Astrocyte (in vitro differentiated cells and primary cell): ENCODE measurements around the gene CLNK. TPM values are rescaled to one million over a fixed set of nuclear protein-coding genes. Genes with fewer than 3 reads are reported as not detected.

Experiments
- DNase-seq: peaks from one replicate; pipeline ENCODE4 v3.0.0-alpha.2; 2010; ENCODE audit warnings: low read depth
- FAIRE-seq: peaks from 2 replicates; lab custom pipeline; 2011; peaks lifted over from hg19 to GRCh38; lab: Jason Lieb, UNC
- H2AFZ ChIP-seq: 2 replicates; pipeline ENCODE4 v1.6.0; 2012; ENCODE audit warnings: low read depth, low read length, inconsistent platforms
- H3K27ac ChIP-seq: 2 replicates; pipeline ENCODE4 v1.5.1; 2011; ENCODE audit warnings: low read depth, low read length, inconsistent platforms
- H3K27me3 ChIP-seq: 2 replicates; pipeline ENCODE4 v1.6.0; 2011; ENCODE audit warnings: low read length, inconsistent platforms; ENCODE audit not compliant: insufficient read depth
- H3K36me3 ChIP-seq: 2 replicates; pipeline ENCODE4 v1.5.1; 2011; ENCODE audit warnings: low read length, inconsistent platforms; ENCODE audit not compliant: insufficient read depth
- H3K4me1 ChIP-seq: 2 replicates; pipeline ENCODE4 v1.5.1; 2011; ENCODE audit warnings: low read length, inconsistent platforms; ENCODE audit not compliant: insufficient read depth
- H3K4me2 ChIP-seq: 2 replicates; pipeline ENCODE4 v1.6.0; 2012; ENCODE audit warnings: low read length, inconsistent platforms
- H3K4me3 ChIP-seq: 2 replicates; pipeline ENCODE4 v1.5.1; 2011; ENCODE audit warnings: low read depth, mild to moderate bottlenecking, low read length, inconsistent platforms; ENCODE audit not compliant: insufficient read depth
- H3K79me2 ChIP-seq: 2 replicates; pipeline ENCODE4 v1.6.0; 2012; ENCODE audit warnings: mild to moderate bottlenecking, low read length, inconsistent platforms; ENCODE audit not compliant: insufficient read depth
- H3K9ac ChIP-seq: 2 replicates; pipeline ENCODE4 v1.6.0; 2012; ENCODE audit warnings: mild to moderate bottlenecking, low read length, inconsistent platforms
- H3K9me3 ChIP-seq: 2 replicates; pipeline ENCODE4 v1.5.1; 2012; ENCODE audit warnings: low read depth, mild to moderate bottlenecking, low read length, inconsistent platforms; ENCODE audit not compliant: insufficient read depth
- H4K20me1 ChIP-seq: 2 replicates; pipeline ENCODE4 v1.6.0; 2012; ENCODE audit warnings: low read length, inconsistent platforms; ENCODE audit not compliant: insufficient read depth
- H3K27ac Mint-ChIP-seq: one replicate; pipeline ENCODE4 v1.8.0; 2021; ENCODE audit warnings: mild to moderate bottlenecking, mixed read lengths; ENCODE audit not compliant: unreplicated experiment
- H3K27me3 Mint-ChIP-seq: one replicate; pipeline ENCODE4 v1.8.0; 2021; ENCODE audit warnings: low read depth, mixed read lengths; ENCODE audit not compliant: unreplicated experiment
- H3K36me3 Mint-ChIP-seq: one replicate; pipeline ENCODE4 v1.8.0; 2021; ENCODE audit warnings: low read depth, mixed read lengths; ENCODE audit not compliant: unreplicated experiment
- H3K4me1 Mint-ChIP-seq: one replicate; pipeline ENCODE4 v1.8.0; 2021; ENCODE audit warnings: low read depth, mixed read lengths; ENCODE audit not compliant: unreplicated experiment
- H3K4me3 Mint-ChIP-seq: one replicate; pipeline ENCODE4 v1.8.0; 2021; ENCODE audit warnings: mild to moderate bottlenecking, moderate library complexity, mixed read lengths; ENCODE audit not compliant: unreplicated experiment
- H3K9me3 Mint-ChIP-seq: one replicate; pipeline ENCODE4 v1.8.0; 2021; ENCODE audit warnings: mild to moderate bottlenecking, mixed read lengths; ENCODE audit not compliant: unreplicated experiment
- EZH2 ChIP-seq: IDR thresholded peaks from 2 replicates; pipeline ENCODE4 v1.6.1; 2012; ENCODE audit warnings: mild to moderate bottlenecking, low read length, inconsistent platforms; ENCODE audit not compliant: insufficient read depth
- total RNA-seq: library from RNA; stranded (reverse); gene quantifications from 2 replicates; pipeline ENCODE4 v1.2.1, GENCODE V29; 2021
- TF ChIP-seq, protein P1 (sequence below): IDR thresholded peaks from 2 replicates; pipeline ENCODE4 v1.5.1; 2011; ENCODE audit warnings: low read depth, mild to moderate bottlenecking, inconsistent platforms, low read length, moderate library complexity; ENCODE audit not compliant: insufficient read depth

CLNK gene
- total RNA-seq, 1 donor from 2014 or later: not detected

DNA sequence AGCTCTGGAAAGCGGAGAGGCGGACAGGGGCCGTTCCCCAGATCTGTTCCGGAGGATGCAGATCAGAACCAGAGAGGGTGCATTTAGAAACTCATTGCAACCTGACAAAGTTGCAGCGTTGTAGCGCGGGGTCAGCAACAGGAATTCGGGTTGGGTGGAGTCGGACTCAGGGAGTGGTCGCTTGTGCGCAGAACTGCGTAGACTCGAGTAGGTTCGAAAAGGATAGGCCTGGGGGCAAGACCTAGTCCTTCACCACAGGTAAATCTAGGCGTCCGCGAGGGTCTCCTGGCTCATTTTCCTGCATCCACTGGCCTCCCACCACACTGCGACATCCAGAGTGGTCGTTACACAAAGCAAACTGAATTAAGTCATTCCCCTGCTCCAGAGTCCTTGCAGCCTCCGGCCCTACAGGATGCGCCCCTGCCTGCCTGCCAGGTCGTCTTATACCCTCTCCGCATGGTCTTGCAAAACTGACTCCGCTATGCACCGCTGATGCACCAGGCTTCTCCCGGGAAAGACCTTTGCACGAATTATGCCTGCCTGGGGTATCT lies 222.6 kb downstream of the CLNK start:
- H3K27me3 Mint-ChIP-seq: peaks cover 57% of the 10 kb centered on the region
- DNase-seq (no peak), FAIRE-seq (no peak)
- Histone ChIP-seq H4K20me1 (no peaks in the 10 kb centered on the region), H3K36me3 (no peaks in the 10 kb centered on the region), H3K79me2 (no peaks in the 10 kb centered on the region), H3K27me3 (peaks cover 11% of the 10 kb centered on the region), H3K27ac (no peak overlapping the region), H3K9ac (no peak overlapping the region), H3K4me3 (peak overlapping the region; percentile 47), H3K4me2 (peak overlapping the region; percentile 85), H3K9me3 (peaks cover 4% of the 10 kb centered on the region), H3K4me1 (peaks cover 4% of the 10 kb centered on the region), H2AFZ (peak overlapping the region; percentile 82)
- peaks cover 8% of the 10 kb centered on the region for H3K36me3 Mint-ChIP-seq
- peak; percentile 18 for TF ChIP-seq EZH2
- TF ChIP-seq, protein P1, sequence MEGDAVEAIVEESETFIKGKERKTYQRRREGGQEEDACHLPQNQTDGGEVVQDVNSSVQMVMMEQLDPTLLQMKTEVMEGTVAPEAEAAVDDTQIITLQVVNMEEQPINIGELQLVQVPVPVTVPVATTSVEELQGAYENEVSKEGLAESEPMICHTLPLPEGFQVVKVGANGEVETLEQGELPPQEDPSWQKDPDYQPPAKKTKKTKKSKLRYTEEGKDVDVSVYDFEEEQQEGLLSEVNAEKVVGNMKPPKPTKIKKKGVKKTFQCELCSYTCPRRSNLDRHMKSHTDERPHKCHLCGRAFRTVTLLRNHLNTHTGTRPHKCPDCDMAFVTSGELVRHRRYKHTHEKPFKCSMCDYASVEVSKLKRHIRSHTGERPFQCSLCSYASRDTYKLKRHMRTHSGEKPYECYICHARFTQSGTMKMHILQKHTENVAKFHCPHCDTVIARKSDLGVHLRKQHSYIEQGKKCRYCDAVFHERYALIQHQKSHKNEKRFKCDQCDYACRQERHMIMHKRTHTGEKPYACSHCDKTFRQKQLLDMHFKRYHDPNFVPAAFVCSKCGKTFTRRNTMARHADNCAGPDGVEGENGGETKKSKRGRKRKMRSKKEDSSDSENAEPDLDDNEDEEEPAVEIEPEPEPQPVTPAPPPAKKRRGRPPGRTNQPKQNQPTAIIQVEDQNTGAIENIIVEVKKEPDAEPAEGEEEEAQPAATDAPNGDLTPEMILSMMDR: no peak
- peaks cover 17% of the 10 kb centered on the region for H3K9me3 Mint-ChIP-seq
- H3K4me1 Mint-ChIP-seq: peaks cover 1% of the 10 kb centered on the region
- peak overlapping the region; percentile 71 for H3K4me3 Mint-ChIP-seq
- H3K27ac Mint-ChIP-seq: no peak overlapping the region

DNA sequence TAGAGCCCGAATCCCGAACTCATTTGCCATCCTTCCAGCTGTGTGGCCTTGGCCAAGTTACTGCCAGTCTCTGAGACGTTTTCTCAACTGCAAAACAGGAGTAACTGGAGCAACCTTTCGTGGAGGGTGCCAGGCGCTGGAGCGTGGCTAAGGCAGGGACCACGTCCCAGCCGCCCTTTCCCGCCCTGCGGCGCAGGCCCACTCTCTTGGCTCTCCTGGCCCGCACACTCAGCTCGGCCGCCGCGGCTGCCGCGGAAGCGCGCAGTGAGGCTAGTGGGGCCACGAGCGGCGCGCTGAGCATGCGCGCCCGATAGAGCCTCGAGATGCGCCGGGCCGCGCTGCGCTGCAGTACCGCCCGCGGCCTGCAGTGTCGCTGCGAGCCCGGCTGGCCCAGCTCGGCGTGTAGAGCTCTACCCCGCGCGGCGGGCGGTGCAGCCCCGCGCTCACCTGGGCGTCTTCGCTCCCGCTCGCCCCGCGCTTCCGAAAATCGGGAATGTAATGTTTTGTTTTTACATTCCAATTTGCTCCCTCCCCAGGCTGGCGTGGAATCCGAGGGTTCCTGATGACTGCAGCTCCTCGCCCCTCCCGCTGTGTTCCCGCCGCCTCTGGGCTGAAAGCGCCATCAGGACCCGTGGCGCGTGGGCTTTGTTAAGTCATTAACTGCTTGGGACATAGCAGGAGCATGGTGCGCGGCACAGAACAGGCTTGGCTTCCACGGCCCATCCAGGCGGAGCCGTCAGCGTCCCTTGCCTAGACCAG lies 223.3 kb downstream of the CLNK start:
- Histone ChIP-seq H3K4me1 (peaks cover 7% of the 10 kb centered on the region), H2AFZ (peak overlapping the region; percentile 82), H3K27ac (no peak overlapping the region), H3K79me2 (peaks cover 5% of the 10 kb centered on the region), H4K20me1 (no peaks in the 10 kb centered on the region), H3K9me3 (peaks cover 4% of the 10 kb centered on the region), H3K4me2 (peak overlapping the region; percentile 85), H3K4me3 (peak overlapping the region; percentile 47), H3K9ac (no peak overlapping the region), H3K27me3 (peaks cover 11% of the 10 kb centered on the region), H3K36me3 (no peaks in the 10 kb centered on the region)
- H3K9me3 Mint-ChIP-seq: peaks cover 19% of the 10 kb centered on the region
- peaks cover 1% of the 10 kb centered on the region for H3K4me1 Mint-ChIP-seq
- DNase-seq: peak; percentile 18
- TF ChIP-seq, protein P1: peak; percentile 51
- peak; percentile 40 for TF ChIP-seq EZH2
- FAIRE-seq: no peak
- peaks cover 55% of the 10 kb centered on the region for H3K27me3 Mint-ChIP-seq
- peaks cover 9% of the 10 kb centered on the region for H3K36me3 Mint-ChIP-seq
- H3K27ac Mint-ChIP-seq: no peak overlapping the region
- H3K4me3 Mint-ChIP-seq: peak overlapping the region; percentile 71
